Type B pancreatic cell (in vitro differentiated cells): ENCODE data around the gene GNG8. TPM values are rescaled to one million over a fixed set of nuclear protein-coding genes. Genes with fewer than 3 reads are reported as not detected.

Experiments
- DNase-seq: peaks from one replicate; pipeline ENCODE4 v3.0.0; 2021; ENCODE audit warnings: mixed read lengths; ENCODE audit not compliant: unreplicated experiment; ENCODE audit errors: extremely low spot score
- H3K27ac Mint-ChIP-seq: 2 replicates; pipeline ENCODE4 v1.8.0; 2021; ENCODE audit warnings: mild to moderate bottlenecking, mixed read lengths
- H3K27me3 Mint-ChIP-seq: 2 replicates; pipeline ENCODE4 v1.8.0; 2021; ENCODE audit warnings: mixed read lengths
- H3K36me3 Mint-ChIP-seq: 2 replicates; pipeline ENCODE4 v1.8.0; 2021; ENCODE audit warnings: mixed read lengths
- H3K4me1 Mint-ChIP-seq: one replicate; pipeline ENCODE4 v1.8.0; 2021; ENCODE audit warnings: mixed read lengths; ENCODE audit not compliant: unreplicated experiment
- H3K4me3 Mint-ChIP-seq: 2 replicates; pipeline ENCODE4 v1.8.0; 2021; ENCODE audit warnings: mild to moderate bottlenecking, mixed read lengths
- H3K9me3 Mint-ChIP-seq: 2 replicates; pipeline ENCODE4 v1.8.0; 2021; ENCODE audit warnings: mixed read lengths
- long read RNA-seq: library from polyadenylated mRNA; unstranded; transcript quantifications from one replicate; pipeline ENCODE4 v2.0.0, GENCODE V29; 2020
- total RNA-seq: library from RNA; stranded (reverse); gene quantifications from 2 replicates; pipeline ENCODE4 v1.2.1, GENCODE V29; 2021; ENCODE audit warnings: low replicate concordance
- TF ChIP-seq, protein P1 (sequence below): fragments of 200-600 bp; sonication (generic); conservative IDR thresholded peaks from 2 replicates; pipeline ENCODE4 v1.5.0; 2021; ENCODE audit warnings: antibody characterized with exemption, mild to moderate bottlenecking

Gene GNG8
- total RNA-seq, result 2.4 TPM in 1 of 2 replicates, not detected in the other
- long read RNA-seq, result 0 reads

DNA sequence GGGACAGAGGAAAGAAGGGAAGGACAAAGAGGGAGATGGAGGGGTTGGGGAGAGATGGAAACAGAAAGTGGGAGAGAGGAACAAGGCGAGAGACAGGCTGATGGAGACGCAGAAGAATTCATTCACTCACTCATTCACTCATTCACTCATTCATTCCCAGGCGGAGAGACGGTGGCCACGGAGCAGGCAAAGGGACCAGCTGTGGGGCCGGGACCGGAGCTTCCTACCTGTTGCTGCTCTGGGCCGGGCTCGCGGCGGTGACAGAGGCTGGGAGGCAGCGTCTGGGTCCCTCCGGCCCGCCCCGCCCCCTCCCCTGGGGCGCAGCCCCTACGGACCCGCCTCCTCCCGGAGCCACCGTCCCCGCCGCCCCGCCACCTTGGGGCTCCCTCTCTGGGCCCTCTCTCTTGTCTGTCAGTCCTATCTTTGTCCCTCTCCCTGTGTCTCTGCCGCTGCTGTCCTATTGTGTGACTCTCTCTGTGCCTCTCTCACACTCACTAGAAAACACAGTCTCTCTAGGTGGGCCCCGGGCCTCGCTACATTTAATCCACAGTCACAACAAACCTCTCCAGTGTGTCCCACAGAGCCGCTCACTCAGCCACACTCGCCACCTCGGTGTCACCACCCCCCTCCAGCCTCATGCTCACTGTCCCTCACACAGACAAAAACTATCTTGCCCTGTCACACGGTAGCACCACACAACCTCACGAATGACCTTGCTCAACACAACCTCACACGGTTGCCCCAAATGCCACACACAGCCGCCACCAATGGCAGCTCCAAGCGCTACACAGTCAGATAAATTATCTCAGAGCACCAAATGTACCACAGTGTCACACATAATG is at the start of gene GNG8:
Gene GNG8, minus strand, starts transcription at position 283 of the 842 bp plus-strand sequence. CDS start 1,520 bp downstream, outside the sequence.
- TF ChIP-seq, protein P1, sequence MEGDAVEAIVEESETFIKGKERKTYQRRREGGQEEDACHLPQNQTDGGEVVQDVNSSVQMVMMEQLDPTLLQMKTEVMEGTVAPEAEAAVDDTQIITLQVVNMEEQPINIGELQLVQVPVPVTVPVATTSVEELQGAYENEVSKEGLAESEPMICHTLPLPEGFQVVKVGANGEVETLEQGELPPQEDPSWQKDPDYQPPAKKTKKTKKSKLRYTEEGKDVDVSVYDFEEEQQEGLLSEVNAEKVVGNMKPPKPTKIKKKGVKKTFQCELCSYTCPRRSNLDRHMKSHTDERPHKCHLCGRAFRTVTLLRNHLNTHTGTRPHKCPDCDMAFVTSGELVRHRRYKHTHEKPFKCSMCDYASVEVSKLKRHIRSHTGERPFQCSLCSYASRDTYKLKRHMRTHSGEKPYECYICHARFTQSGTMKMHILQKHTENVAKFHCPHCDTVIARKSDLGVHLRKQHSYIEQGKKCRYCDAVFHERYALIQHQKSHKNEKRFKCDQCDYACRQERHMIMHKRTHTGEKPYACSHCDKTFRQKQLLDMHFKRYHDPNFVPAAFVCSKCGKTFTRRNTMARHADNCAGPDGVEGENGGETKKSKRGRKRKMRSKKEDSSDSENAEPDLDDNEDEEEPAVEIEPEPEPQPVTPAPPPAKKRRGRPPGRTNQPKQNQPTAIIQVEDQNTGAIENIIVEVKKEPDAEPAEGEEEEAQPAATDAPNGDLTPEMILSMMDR, result no peak
- no peaks in the 10 kb centered on the region for H3K9me3 Mint-ChIP-seq
- H3K36me3 Mint-ChIP-seq, result no peaks in the 10 kb centered on the region
- no peak within 1 kb of the TSS for H3K27ac Mint-ChIP-seq
- peaks cover 23% of the 10 kb centered on the region for H3K4me1 Mint-ChIP-seq
- DNase-seq, result no peak
- peak within 1 kb of the TSS; percentile 70 for H3K4me3 Mint-ChIP-seq
- H3K27me3 Mint-ChIP-seq, result peaks cover 38% of the 10 kb centered on the region

DNA sequence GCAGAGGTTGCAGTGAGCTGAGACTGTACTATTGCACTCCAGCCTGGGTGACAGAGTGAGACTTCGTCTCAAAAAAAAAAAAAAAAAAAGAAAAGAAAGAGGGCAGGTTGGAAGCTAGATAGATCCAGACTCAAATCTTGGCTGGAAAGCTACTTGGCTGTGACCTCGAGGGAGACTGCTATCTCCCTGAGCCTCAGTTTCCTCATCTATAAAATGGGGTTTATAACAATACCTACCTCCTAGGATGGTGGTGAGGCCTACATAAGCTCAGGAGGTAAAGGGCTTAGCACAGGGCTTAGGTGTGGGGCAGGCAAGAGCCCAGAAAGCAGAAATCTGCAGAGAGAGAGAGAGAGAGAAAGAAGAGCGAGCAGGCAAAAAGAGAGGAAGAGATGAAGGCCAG is 49.2 kb upstream of the GNG8 start:
- Mint-ChIP-seq H3K9me3 (no peaks in the 10 kb centered on the region), H3K36me3 (peaks cover 18% of the 10 kb centered on the region), H3K27me3 (no peaks in the 10 kb centered on the region), H3K27ac (no peak overlapping the region), H3K4me1 (no peaks in the 10 kb centered on the region), H3K4me3 (no peak overlapping the region)
- TF ChIP-seq, protein P1, result no peak
- DNase-seq, result no peak

DNA sequence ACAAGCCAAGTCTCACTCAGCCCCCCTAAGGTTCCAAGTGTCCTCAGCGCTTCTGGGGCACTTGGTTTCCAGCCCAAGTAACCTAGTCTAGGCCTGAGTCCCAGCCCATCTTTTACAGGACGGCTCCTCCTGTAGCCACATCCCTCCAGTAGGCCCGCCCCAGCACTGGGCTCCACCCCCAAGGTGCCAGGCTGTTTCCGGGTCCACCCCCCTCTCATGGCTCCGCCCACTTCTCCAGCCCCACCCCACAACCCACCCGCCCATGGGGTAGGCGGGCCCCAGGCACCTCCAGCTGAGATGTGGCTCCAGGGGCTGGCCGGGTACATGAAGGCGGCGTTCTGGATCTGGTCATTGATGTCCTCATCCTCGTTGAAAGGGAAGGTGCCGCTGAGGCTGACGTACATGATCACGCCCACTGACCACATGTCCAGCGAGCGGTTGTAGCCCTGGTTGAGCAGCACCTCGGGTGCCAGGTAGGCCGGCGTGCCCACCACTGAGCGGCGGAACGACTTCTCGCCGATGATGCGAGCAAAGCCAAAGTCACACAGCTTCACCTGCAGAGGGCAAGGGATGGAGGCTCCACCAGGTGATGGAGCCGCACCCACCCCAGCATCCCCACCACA is 42.2 kb upstream of the GNG8 start:
- no peak overlapping the region for H3K27ac Mint-ChIP-seq

DNA sequence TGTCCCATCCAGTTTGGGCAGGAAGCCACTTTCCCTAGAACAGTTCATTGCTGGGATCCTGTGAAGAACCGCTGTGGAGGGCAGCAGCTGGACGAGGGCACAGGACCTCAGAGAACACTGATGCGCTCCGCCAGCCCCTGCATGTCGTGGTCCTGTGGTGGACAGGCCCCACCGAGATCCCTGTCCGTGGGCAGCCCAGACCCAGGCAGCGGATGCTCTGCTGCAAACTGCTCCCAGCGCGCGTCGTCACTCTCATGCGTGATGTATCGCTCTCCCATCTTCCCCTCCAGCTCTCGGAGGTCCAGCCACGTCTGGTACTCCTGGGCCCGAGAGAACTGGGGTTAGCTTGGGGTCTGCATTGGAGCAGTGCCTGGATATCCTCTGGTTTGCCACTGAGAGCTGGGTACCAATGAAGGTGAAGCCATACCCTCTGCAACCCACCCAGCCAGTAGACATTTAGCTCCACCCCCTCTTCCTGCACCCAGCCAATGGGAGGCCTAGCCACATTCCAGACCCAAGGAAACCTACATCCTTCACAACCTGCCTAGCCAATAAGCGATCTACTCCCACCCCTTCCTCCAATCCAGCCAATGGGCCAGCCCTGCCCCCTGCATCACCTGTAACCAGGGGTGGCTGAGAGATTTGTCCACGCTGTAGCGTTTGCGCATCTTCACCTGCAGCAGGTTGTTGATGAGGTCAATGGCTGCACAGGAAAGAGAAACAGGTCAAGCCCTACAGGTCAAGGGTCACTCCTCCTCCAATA is 38.6 kb upstream of the GNG8 start:
- TF ChIP-seq, protein P1, result no peak
- no peak for DNase-seq
- Mint-ChIP-seq H3K4me1 (no peaks in the 10 kb centered on the region), H3K4me3 (no peak overlapping the region), H3K27me3 (no peaks in the 10 kb centered on the region), H3K27ac (no peak overlapping the region), H3K36me3 (peaks cover 17% of the 10 kb centered on the region), H3K9me3 (no peaks in the 10 kb centered on the region)

More for the DNA sequence above, 42.2 kb upstream of the GNG8 start:
- H3K27me3 Mint-ChIP-seq, result no peaks in the 10 kb centered on the region
- no peaks in the 10 kb centered on the region for H3K4me1 Mint-ChIP-seq
- H3K4me3 Mint-ChIP-seq, result no peak overlapping the region
- H3K36me3 Mint-ChIP-seq, result peaks cover 25% of the 10 kb centered on the region
- no peak for DNase-seq
- H3K9me3 Mint-ChIP-seq, result no peaks in the 10 kb centered on the region
- TF ChIP-seq, protein P1, result no peak

DNA sequence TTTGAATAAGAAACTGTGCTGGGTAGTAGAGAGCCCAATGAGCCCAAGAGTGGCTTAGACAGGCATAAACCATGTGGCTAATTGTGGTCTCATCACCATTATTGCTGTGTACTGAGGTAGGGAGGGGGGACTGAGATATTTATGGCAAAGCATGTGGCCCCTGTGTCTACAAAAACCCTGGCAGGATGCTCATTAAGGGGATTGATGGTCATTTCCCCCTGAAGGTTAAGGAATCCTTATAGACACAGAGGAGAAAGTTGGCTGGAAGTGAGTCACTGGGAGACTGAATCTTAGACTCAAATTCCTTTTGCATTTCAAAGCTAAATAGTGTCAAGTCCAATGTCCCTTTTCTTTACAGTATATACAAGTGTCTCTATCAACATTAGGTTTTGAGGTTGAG is 34.8 kb upstream of the GNG8 start:
- DNase-seq, result no peak
- H3K9me3 Mint-ChIP-seq, result no peaks in the 10 kb centered on the region
- no peak overlapping the region for H3K27ac Mint-ChIP-seq
- no peak overlapping the region for H3K4me3 Mint-ChIP-seq
- H3K4me1 Mint-ChIP-seq, result no peaks in the 10 kb centered on the region
- TF ChIP-seq, protein P1, result no peak
- no peaks in the 10 kb centered on the region for H3K27me3 Mint-ChIP-seq
- peaks cover 12% of the 10 kb centered on the region for H3K36me3 Mint-ChIP-seq
